GM12878 (cell line): ENCODE measurements around the gene PTPN5. TPM values are rescaled to one million over a fixed set of nuclear protein-coding genes. Genes with fewer than 3 reads are reported as not detected.

Experiments
- ATAC-seq: fragments of 200-7000 bp; cut with Tn5 transposase; 3 replicates; pipeline ENCODE4 v1.9.1; 2020; ENCODE audit warnings: mild to moderate bottlenecking, moderate library complexity
- BruUV-seq: library from RNA; stranded (reverse); fragments of 400-500 nt; replicated peaks from 2 replicates; lab custom pipeline; 2021; lab: Mats Ljungman, UMichigan
- CTCF ChIA-PET: fragments of 300-600 bp; sonication (Branson Sonifier 250); formaldehyde crosslinking; extraction: SDS; loops from one replicate; lab custom pipeline; 2021; ENCODE audit warnings: inconsistent platforms; lab: Yijun Ruan, JAX
- POLR2A ChIA-PET: fragments of 350-600 bp; formaldehyde crosslinking; extraction: SDS; loops from one replicate; lab custom pipeline; 2021; ENCODE audit warnings: inconsistent platforms; lab: Charles Lee
- RAD21 ChIA-PET: fragments of 300-600 bp; sonication (Branson Sonifier 250); formaldehyde crosslinking; loops from one replicate; lab custom pipeline; 2023; ENCODE audit warnings: antibody characterized with exemption; ENCODE audit not compliant: unreplicated experiment; lab: Charles Lee
- SMC1A ChIA-PET: fragments of 300-600 bp; sonication (Branson Sonifier 250); formaldehyde crosslinking; loops from one replicate; lab custom pipeline; 2023; ENCODE audit not compliant: unreplicated experiment, uncharacterized antibody; lab: Charles Lee
- DNase-seq: peaks from one replicate; pipeline ENCODE4 v3.0.0-alpha.2; 2011; ENCODE audit warnings: low read depth, low spot score
- FAIRE-seq: peaks from 3 replicates; lab custom pipeline; 2011; peaks lifted over from hg19 to GRCh38; lab: Jason Lieb, UNC
- H2AFZ ChIP-seq: 2 replicates; pipeline ENCODE4 v1.6.0; 2011; ENCODE audit warnings: low read depth, low read length, control low read depth; ENCODE audit not compliant: control insufficient read depth
- H3K27ac ChIP-seq: 2 replicates; pipeline ENCODE4 v1.5.1; 2011; ENCODE audit warnings: control low read depth; ENCODE audit not compliant: control insufficient read depth, insufficient read depth
- H3K27me3 ChIP-seq, 2 experiments: replicated peaks in 1 of 2; 2 replicates each; pipeline versions ENCODE4 v1.6.0 to v1.6.1; 2011; ENCODE audit warnings: low read length in 1 of 2; ENCODE audit not compliant: control insufficient read depth in 2 of 2, insufficient read depth in 2 of 2
- H3K36me3 ChIP-seq, 2 experiments: 2 replicates each; pipeline ENCODE4 v1.5.1; 2011; ENCODE audit warnings: low read length in 1 of 2; ENCODE audit not compliant: control insufficient read depth in 2 of 2, insufficient read depth in 2 of 2
- H3K4me1 ChIP-seq: 2 replicates; pipeline ENCODE4 v1.6.1; 2011; ENCODE audit warnings: mild to moderate bottlenecking, low read length, moderate library complexity, mixed read lengths; ENCODE audit not compliant: control insufficient read depth, insufficient read depth
- H3K4me2 ChIP-seq: 2 replicates; pipeline ENCODE4 v1.6.0; 2011; ENCODE audit warnings: control low read depth; ENCODE audit not compliant: control insufficient read depth, insufficient read depth
- H3K4me3 ChIP-seq: fragments of 200-600 bp; sonication (generic); 2 replicates; pipeline ENCODE4 v1.5.1; 2016
- H3K79me2 ChIP-seq: 2 replicates; pipeline ENCODE4 v1.6.0; 2011; ENCODE audit warnings: low read length; ENCODE audit not compliant: control insufficient read depth, insufficient read depth
- H3K9ac ChIP-seq: 2 replicates; pipeline ENCODE4 v1.8.0; 2011; ENCODE audit warnings: low read length, control low read depth, mixed read lengths; ENCODE audit not compliant: control insufficient read depth, insufficient read depth
- H3K9me3 ChIP-seq: replicated peaks from 3 replicates; pipeline ENCODE4 v1.5.1; 2011; ENCODE audit warnings: mild to moderate bottlenecking, low read length; ENCODE audit not compliant: control insufficient read depth, insufficient read depth
- H4K20me1 ChIP-seq: 2 replicates; pipeline ENCODE4 v1.6.0; 2011; ENCODE audit not compliant: control insufficient read depth, insufficient read depth
- ATF7 ChIP-seq: fragments of 450-650 bp; IDR thresholded peaks from 2 replicates; pipeline ENCODE4 v1.6.1; 2016; ENCODE audit warnings: low read depth, mild to moderate bottlenecking
- IKZF2 ChIP-seq, 2 experiments: fragments of 450-650 bp; IDR thresholded peaks; 2 replicates each; pipeline ENCODE4 v1.6.1; 2017; ENCODE audit warnings: mild to moderate bottlenecking in 2 of 2, moderate library complexity in 2 of 2
- PAX8 ChIP-seq: fragments of 450-650 bp; IDR thresholded peaks from 2 replicates; pipeline ENCODE4 v1.6.1; 2017; ENCODE audit warnings: mild to moderate bottlenecking, moderate library complexity
- RB1 ChIP-seq: fragments of 450-650 bp; formaldehyde crosslinking; IDR thresholded peaks from 2 replicates; pipeline ENCODE4 v1.6.1; 2017; ENCODE audit warnings: mild to moderate bottlenecking, borderline replicate concordance
- SREBF1 ChIP-seq: IDR thresholded peaks from 2 replicates; pipeline ENCODE4 v1.6.1; 2012; ENCODE audit warnings: mild to moderate bottlenecking, low read length
- SRF ChIP-seq, 2 experiments: IDR thresholded peaks; 2 replicates each; pipeline ENCODE4 v1.6.1; 2011; ENCODE audit warnings: low read depth in 2 of 2, low read length in 2 of 2, mild to moderate bottlenecking in 1 of 2, moderate library complexity in 1 of 2
- ZNF24 ChIP-seq: fragments of 450-650 bp; IDR thresholded peaks from 2 replicates; pipeline ENCODE4 v1.6.1; 2017; ENCODE audit warnings: antibody characterized with exemption, mild to moderate bottlenecking
- ZNF274 ChIP-seq: IDR thresholded peaks from one replicate; pipeline ENCODE4 v1.8.0; 2011; ENCODE audit not compliant: insufficient read length, insufficient read depth
- WGBS: methylation state at CpG from one replicate; pipeline ENCODE4 v1.1.6; 2016; ENCODE audit warnings: low lambda C conversion rate; ENCODE audit not compliant: insufficient replicate concordance, insufficient coverage; ENCODE audit errors: missing lambda C conversion rate; 5-methylcytosine and 5-hydroxymethylcytosine counted together
- in situ Hi-C: fragments of 300-500 bp; cut with MboI; formaldehyde crosslinking; loops from 9 replicates; pipeline ENCODE4 v1.14.3; 2018; ENCODE audit warnings: mixed read lengths
- intact Hi-C: fragments of 100-400 bp; cut with micrococcal nuclease; formaldehyde crosslinking; loops from one replicate; pipeline ENCODE4 v1.14.2; 2022; ENCODE audit not compliant: unreplicated experiment
- polyA plus RNA-seq, 11 experiments: library from polyadenylated mRNA; depleted of rRNA in 4 of 11; unstranded in 6 of 11; stranded (reverse) in 5 of 11; fragments of >200 nt; fragmentation: Nextera tagmentation in 4 of 11; fragmentation: Illumina TruSeq in 1 of 11; extraction: Ambion mirVana in 4 of 11; extraction: Trizol in 1 of 11; gene quantifications; 1 replicate in 1 of 11; 2 replicates in 10 of 11; pipeline versions ENCODE4 v1.2.1 to v1.2.3, GENCODE V29; 2011 to 2016; ENCODE audit warnings: inconsistent platforms in 2 of 11, missing spikeins in 2 of 11, low read depth in 1 of 11
- total RNA-seq, 4 experiments: library from RNA; depleted of rRNA in 3 of 4; stranded (reverse); fragments of >200 nt in 3 of 4; fragmentation: Illumina TruSeq in 1 of 4; extraction: Trizol in 1 of 4; gene quantifications; 2 replicates each; pipeline versions ENCODE4 v1.2.1 to v1.2.3, GENCODE V29; 2013 to 2021
- TF ChIP-seq, protein P1 (sequence below): fragments of 450-650 bp; IDR thresholded peaks from 2 replicates; pipeline ENCODE4 v1.6.1; 2017; ENCODE audit warnings: antibody characterized with exemption, mild to moderate bottlenecking, moderate library complexity
- TF ChIP-seq, protein P2 (sequence below): fragments of 450-650 bp; IDR thresholded peaks from 2 replicates; pipeline ENCODE4 v1.6.1; 2017; ENCODE audit warnings: mild to moderate bottlenecking
- TF ChIP-seq, protein P3 (sequence below): fragments of 450-650 bp; IDR thresholded peaks from 2 replicates; pipeline ENCODE4 v1.6.1; 2017; ENCODE audit warnings: mild to moderate bottlenecking, moderate library complexity

The PTPN5 gene
- total and polyA plus RNA-seq, 10 of the 15 experiments (the other 5 are each of a cell fraction or from before 2014, with no cell fraction given): 0.04 to 0.06 (median 0.05) TPM; not detected in 7

DNA sequence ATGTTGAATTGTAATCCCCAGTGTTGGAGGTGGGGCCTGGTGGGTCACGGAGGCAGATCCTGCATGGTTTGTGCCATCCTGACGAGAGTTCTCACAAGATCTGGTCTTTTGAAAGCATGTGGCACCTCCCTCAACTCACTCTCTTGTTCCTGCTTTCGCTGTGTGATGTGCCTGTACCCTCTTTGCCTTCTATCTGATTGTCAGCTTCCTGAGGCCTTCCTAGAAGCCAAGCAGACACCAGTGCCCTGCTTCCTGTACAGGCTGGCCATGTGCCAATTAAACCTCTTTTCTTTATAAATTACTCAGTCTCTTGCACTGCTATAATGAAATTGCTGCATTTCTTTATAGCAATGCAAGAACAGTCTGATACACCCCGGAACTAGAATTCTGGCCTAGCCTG lies 13.1 kb downstream of the PTPN5 start:
- 60% methylated on average over 4 of the region's 4 CpGs for WGBS
- Histone ChIP-seq H3K27ac (no peak overlapping the region), H3K9ac (no peak overlapping the region)
- no peak for TF ChIP-seq RB1
- TF ChIP-seq ATF7: no peak
- TF ChIP-seq SRF (IDR thresholded peaks at IDR 0.05; ENCODE audit: low read depth in 2 of 2, low read length in 2 of 2): no peak
- TF ChIP-seq, protein P1, sequence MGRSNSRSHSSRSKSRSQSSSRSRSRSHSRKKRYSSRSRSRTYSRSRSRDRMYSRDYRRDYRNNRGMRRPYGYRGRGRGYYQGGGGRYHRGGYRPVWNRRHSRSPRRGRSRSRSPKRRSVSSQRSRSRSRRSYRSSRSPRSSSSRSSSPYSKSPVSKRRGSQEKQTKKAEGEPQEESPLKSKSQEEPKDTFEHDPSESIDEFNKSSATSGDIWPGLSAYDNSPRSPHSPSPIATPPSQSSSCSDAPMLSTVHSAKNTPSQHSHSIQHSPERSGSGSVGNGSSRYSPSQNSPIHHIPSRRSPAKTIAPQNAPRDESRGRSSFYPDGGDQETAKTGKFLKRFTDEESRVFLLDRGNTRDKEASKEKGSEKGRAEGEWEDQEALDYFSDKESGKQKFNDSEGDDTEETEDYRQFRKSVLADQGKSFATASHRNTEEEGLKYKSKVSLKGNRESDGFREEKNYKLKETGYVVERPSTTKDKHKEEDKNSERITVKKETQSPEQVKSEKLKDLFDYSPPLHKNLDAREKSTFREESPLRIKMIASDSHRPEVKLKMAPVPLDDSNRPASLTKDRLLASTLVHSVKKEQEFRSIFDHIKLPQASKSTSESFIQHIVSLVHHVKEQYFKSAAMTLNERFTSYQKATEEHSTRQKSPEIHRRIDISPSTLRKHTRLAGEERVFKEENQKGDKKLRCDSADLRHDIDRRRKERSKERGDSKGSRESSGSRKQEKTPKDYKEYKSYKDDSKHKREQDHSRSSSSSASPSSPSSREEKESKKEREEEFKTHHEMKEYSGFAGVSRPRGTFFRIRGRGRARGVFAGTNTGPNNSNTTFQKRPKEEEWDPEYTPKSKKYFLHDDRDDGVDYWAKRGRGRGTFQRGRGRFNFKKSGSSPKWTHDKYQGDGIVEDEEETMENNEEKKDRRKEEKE: no peak
- no peak for TF ChIP-seq PAX8
- TF ChIP-seq, protein P2, sequence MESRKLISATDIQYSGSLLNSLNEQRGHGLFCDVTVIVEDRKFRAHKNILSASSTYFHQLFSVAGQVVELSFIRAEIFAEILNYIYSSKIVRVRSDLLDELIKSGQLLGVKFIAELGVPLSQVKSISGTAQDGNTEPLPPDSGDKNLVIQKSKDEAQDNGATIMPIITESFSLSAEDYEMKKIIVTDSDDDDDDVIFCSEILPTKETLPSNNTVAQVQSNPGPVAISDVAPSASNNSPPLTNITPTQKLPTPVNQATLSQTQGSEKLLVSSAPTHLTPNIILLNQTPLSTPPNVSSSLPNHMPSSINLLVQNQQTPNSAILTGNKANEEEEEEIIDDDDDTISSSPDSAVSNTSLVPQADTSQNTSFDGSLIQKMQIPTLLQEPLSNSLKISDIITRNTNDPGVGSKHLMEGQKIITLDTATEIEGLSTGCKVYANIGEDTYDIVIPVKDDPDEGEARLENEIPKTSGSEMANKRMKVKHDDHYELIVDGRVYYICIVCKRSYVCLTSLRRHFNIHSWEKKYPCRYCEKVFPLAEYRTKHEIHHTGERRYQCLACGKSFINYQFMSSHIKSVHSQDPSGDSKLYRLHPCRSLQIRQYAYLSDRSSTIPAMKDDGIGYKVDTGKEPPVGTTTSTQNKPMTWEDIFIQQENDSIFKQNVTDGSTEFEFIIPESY: no peak
- TF ChIP-seq, protein P3, sequence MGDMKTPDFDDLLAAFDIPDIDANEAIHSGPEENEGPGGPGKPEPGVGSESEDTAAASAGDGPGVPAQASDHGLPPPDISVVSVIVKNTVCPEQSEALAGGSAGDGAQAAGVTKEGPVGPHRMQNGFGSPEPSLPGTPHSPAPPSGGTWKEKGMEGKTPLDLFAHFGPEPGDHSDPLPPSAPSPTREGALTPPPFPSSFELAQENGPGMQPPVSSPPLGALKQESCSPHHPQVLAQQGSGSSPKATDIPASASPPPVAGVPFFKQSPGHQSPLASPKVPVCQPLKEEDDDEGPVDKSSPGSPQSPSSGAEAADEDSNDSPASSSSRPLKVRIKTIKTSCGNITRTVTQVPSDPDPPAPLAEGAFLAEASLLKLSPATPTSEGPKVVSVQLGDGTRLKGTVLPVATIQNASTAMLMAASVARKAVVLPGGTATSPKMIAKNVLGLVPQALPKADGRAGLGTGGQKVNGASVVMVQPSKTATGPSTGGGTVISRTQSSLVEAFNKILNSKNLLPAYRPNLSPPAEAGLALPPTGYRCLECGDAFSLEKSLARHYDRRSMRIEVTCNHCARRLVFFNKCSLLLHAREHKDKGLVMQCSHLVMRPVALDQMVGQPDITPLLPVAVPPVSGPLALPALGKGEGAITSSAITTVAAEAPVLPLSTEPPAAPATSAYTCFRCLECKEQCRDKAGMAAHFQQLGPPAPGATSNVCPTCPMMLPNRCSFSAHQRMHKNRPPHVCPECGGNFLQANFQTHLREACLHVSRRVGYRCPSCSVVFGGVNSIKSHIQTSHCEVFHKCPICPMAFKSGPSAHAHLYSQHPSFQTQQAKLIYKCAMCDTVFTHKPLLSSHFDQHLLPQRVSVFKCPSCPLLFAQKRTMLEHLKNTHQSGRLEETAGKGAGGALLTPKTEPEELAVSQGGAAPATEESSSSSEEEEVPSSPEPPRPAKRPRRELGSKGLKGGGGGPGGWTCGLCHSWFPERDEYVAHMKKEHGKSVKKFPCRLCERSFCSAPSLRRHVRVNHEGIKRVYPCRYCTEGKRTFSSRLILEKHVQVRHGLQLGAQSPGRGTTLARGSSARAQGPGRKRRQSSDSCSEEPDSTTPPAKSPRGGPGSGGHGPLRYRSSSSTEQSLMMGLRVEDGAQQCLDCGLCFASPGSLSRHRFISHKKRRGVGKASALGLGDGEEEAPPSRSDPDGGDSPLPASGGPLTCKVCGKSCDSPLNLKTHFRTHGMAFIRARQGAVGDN: no peak
- TF ChIP-seq SREBF1: no peak
- no peak for TF ChIP-seq IKZF2 (IDR thresholded peaks at IDR 0.05)
- no peak for TF ChIP-seq ZNF24
- no peak for TF ChIP-seq ZNF274
- TF ChIP-seq, all 136 proteins: peak for 0
- no peaks in the 10 kb centered on the region for H3K4me1 ChIP-seq
- ChIA-PET SMC1A (interaction anchor here (1.0 to 11.8 kb wide), 5 partner anchors 14 to 61 kb away, joined by 3 to 174 read pairs (median 4); no protein-coding TSS in a partner anchor), RAD21 (interaction anchor here (0.7 to 1.3 kb wide), 4 partner anchors 12 to 76 kb away, joined by 3 to 5 read pairs (median 4); no protein-coding TSS in a partner anchor), POLR2A (no interaction called here), CTCF (interaction anchor here (1.0 to 7.9 kb wide), 5 partner anchors 10 to 74 kb away, joined by 3 to 310 read pairs (median 6); no protein-coding TSS in a partner anchor)
- in situ Hi-C loops (no loop called here), intact Hi-C loops (no loop called here)
- no peak for FAIRE-seq
- no peak overlapping the region for H3K4me3 ChIP-seq
- H3K79me2 ChIP-seq: no peaks in the 10 kb centered on the region
- ATAC-seq: no peak
- H3K36me3 ChIP-seq: no peaks in the 10 kb centered on the region
- no peak overlapping the region for H2AFZ ChIP-seq
- no peaks in the 10 kb centered on the region; a peak in 1 of 4 replicates for H3K27me3 ChIP-seq
- H3K4me2 ChIP-seq: no peak overlapping the region
- DNase-seq: no peak
- no TSS peak for BruUV-seq
- H3K9me3 ChIP-seq: no peaks in the 10 kb centered on the region
- no peaks in the 10 kb centered on the region for H4K20me1 ChIP-seq
